H1 (cell line): ENCODE data around the gene XIAP. TPM values are rescaled to one million over a fixed set of nuclear protein-coding genes. Genes with fewer than 3 reads are reported as not detected.

Source experiments
- ASH2L ChIP-seq: fragments of 200-600, 300-600 bp; sonication (generic); IDR thresholded peaks from one replicate; pipeline ENCODE4 v1.7.1; 2017; ENCODE audit warnings: low read length
- BRCA1 ChIP-seq: IDR thresholded peaks from 2 replicates; pipeline ENCODE4 v1.6.1; 2012; ENCODE audit warnings: low read depth, low read length, improper control_type of control experiment
- CBX8 ChIP-seq: fragments of 300-800, 300-1000 bp; sonication (generic); IDR thresholded peaks from 2 replicates; pipeline ENCODE4 v1.7.1; 2016; ENCODE audit warnings: low read depth, low read length, borderline replicate concordance
- CHD2 ChIP-seq: IDR thresholded peaks from 2 replicates; pipeline ENCODE4 v1.6.1; 2012; ENCODE audit warnings: low read length, improper control_type of control experiment
- CTCF ChIP-seq, 3 experiments: IDR thresholded peaks; 1 replicate in 2 of 3; 2 replicates in 1 of 3; pipeline versions ENCODE4 v1.5.1 to v1.6.1; 2011; ENCODE audit warnings: low read length in 3 of 3, mild to moderate bottlenecking in 3 of 3, inconsistent platforms in 2 of 3, low read depth in 1 of 3, moderate library complexity in 1 of 3; ENCODE audit not compliant: insufficient read depth in 1 of 3; ENCODE audit errors: control extremely low read depth in 1 of 3
- GTF2F1 ChIP-seq: IDR thresholded peaks from 2 replicates; pipeline ENCODE4 v1.6.1; 2012; ENCODE audit warnings: low read depth, low read length, improper control_type of control experiment, borderline replicate concordance
- JUN ChIP-seq: IDR thresholded peaks from 2 replicates; pipeline ENCODE4 v1.6.1; 2011; ENCODE audit warnings: low read depth, mild to moderate bottlenecking, improper control_type of control experiment, low read length
- KDM1A ChIP-seq: fragments of 200-600, 300-600 bp; sonication (generic); IDR thresholded peaks from 2 replicates; pipeline ENCODE4 v1.7.1; 2016; ENCODE audit warnings: mild to moderate bottlenecking, low read length, borderline replicate concordance
- NRF1 ChIP-seq: IDR thresholded peaks from 2 replicates; pipeline ENCODE4 v1.6.1; 2011; ENCODE audit warnings: mild to moderate bottlenecking, low read depth, low read length, improper control_type of control experiment
- PHF8 ChIP-seq: fragments of 200-600 bp; sonication (generic); conservative IDR thresholded peaks from 2 replicates; pipeline ENCODE4 v1.7.1; 2012; ENCODE audit warnings: low read depth, mild to moderate bottlenecking, inconsistent platforms, low read length, moderate library complexity
- POU5F1 ChIP-seq: IDR thresholded peaks from 2 replicates; pipeline ENCODE4 v1.6.1; 2011; ENCODE audit warnings: low read depth, mild to moderate bottlenecking, low read length, moderate library complexity
- RAD21 ChIP-seq, 2 experiments: IDR thresholded peaks in 1 of 2; conservative IDR thresholded peaks in 1 of 2; 2 replicates each; pipeline ENCODE4 v1.6.1; 2011; ENCODE audit warnings: low read depth in 2 of 2, low read length in 2 of 2, improper control_type of control experiment in 1 of 2, inconsistent platforms in 1 of 2, mild to moderate bottlenecking in 1 of 2, moderate library complexity in 1 of 2
- RFX5 ChIP-seq: IDR thresholded peaks from 2 replicates; pipeline ENCODE4 v1.6.1; 2011; ENCODE audit warnings: low read depth, low read length, improper control_type of control experiment, borderline replicate concordance
- RNF2 ChIP-seq: fragments of 200-900, 300-1000 bp; sonication (generic); IDR thresholded peaks from 2 replicates; pipeline ENCODE4 v1.7.1; 2016; ENCODE audit warnings: borderline replicate concordance, low read depth, mild to moderate bottlenecking, antibody characterized with exemption, low read length; ENCODE audit not compliant: poor library complexity, severe bottlenecking; ENCODE audit errors: missing control alignments
- SIRT6 ChIP-seq: IDR thresholded peaks from one replicate; pipeline ENCODE4 v1.7.1; 2012; ENCODE audit warnings: low read length, inconsistent platforms
- SP1 ChIP-seq: IDR thresholded peaks from 2 replicates; pipeline ENCODE4 v1.6.1; 2011; ENCODE audit warnings: low read depth, low read length
- SP4 ChIP-seq: IDR thresholded peaks from 2 replicates; pipeline ENCODE4 v1.6.1; 2012; ENCODE audit warnings: low read length, inconsistent platforms
- SRF ChIP-seq: IDR thresholded peaks from 2 replicates; pipeline ENCODE4 v1.6.1; 2011; ENCODE audit warnings: mild to moderate bottlenecking, low read depth, low read length, moderate library complexity
- SUZ12 ChIP-seq: fragments of 200-600 bp; sonication (generic); IDR thresholded peaks from 2 replicates; pipeline ENCODE4 v1.6.1; 2012; ENCODE audit warnings: mild to moderate bottlenecking, inconsistent platforms, low read length, moderate library complexity, mixed read lengths
- TAF7 ChIP-seq: optimal IDR thresholded peaks from 2 replicates; pipeline ENCODE3; 2011; ENCODE audit warnings: low read depth, mild to moderate bottlenecking, inconsistent platforms, low read length, moderate library complexity, borderline replicate concordance
- TEAD4 ChIP-seq: IDR thresholded peaks from 2 replicates; pipeline ENCODE4 v1.6.1; 2012; ENCODE audit warnings: low read depth, low read length, inconsistent platforms, mixed read lengths
- USF2 ChIP-seq: IDR thresholded peaks from 2 replicates; pipeline ENCODE4 v1.6.1; 2011; ENCODE audit warnings: low read length, improper control_type of control experiment
- polyA plus RNA-seq, 7 experiments: library from polyadenylated mRNA; depleted of rRNA in 3 of 7; stranded (reverse) in 5 of 7; unstranded in 2 of 7; fragments of >200 nt in 5 of 7; fragments of 200-250 nt in 2 of 7; gene quantifications; 1 replicate in 5 of 7; 2 replicates in 1 of 7; 4 replicates in 1 of 7; pipeline versions ENCODE4 v1.2.1 to v1.2.3, GENCODE V29; 2011 to 2013; ENCODE audit warnings: missing spikeins in 2 of 7, mixed read lengths in 2 of 7
- total RNA-seq: library from RNA; stranded (reverse); fragmentation: NEBNext Ultra II Directional; extraction: Animal tissue kit (Norgen Biotek cat#: 25700); gene quantifications from 2 replicates; pipeline ENCODE4 v1.2.1, GENCODE V29; 2021

The XIAP gene
- total and polyA plus RNA-seq, 2 of the 8 experiments (the other 6 are each of a cell fraction or from before 2014, with no cell fraction given), result 5.9 to 44.7 TPM

GRCh38 chrX:123962794-123963373, 103.0 kb downstream of the XIAP start (continued):
- TF ChIP-seq CTCF (IDR thresholded peaks at IDR 0.05; ENCODE audit: control extremely low read depth in 1 of 3, insufficient read depth in 1 of 3, low read depth in 1 of 3, low read length in 3 of 3) (no peak), SP4 (no peak), JUN (no peak), TAF7 (peak; percentile 74), ASH2L (no peak), NRF1 (no peak), RNF2 (no peak), SRF (no peak), TEAD4 (no peak), RFX5 (no peak; the same call in 1 of the 2 replicates), PHF8 (no peak), CBX8 (no peak), KDM1A (no peak), RAD21 (IDR thresholded peaks at IDR 0.05 in 1 of 2, conservative IDR thresholded peaks at IDR 0.05 in 1 of 2; ENCODE audit: low read depth in 2 of 2, low read length in 2 of 2) (no peak), BRCA1 (no peak), SP1 (no peak), GTF2F1 (peak; percentile 34; the same call in 1 of the 2 replicates), USF2 (no peak), POU5F1 (no peak), CHD2 (no peak), SUZ12 (no peak), SIRT6 (no peak)
